DND-41 (cell line): ENCODE measurements around the gene RNU6-1.
A peak's percentile ranks its signal among the peaks of the same experiment; 100 is the strongest.

Experiments
- ATAC-seq: fragments of 200-7000 bp; cut with Tn5 transposase; 3 replicates; pipeline ENCODE4 v1.9.1; 2021; ENCODE audit warnings: low read depth; ENCODE audit not compliant: insufficient read depth
- DNase-seq: peaks from one replicate; pipeline ENCODE4 v3.0.0-alpha.2; 2020
- H2AFZ ChIP-seq: 2 replicates; pipeline ENCODE4 v1.6.0; 2012; ENCODE audit warnings: low read depth, low read length
- H3K27ac ChIP-seq: 2 replicates; pipeline ENCODE4 v1.5.1; 2012; ENCODE audit warnings: low read length, inconsistent platforms
- H3K27me3 ChIP-seq: fragments of 200-600 bp; sonication (generic); 2 replicates; pipeline ENCODE4 v1.6.0; 2012; ENCODE audit warnings: low read length, mild to moderate bottlenecking, inconsistent platforms; ENCODE audit not compliant: insufficient read depth, poor library complexity
- H3K36me3 ChIP-seq: 2 replicates; pipeline ENCODE4 v1.5.1; 2012; ENCODE audit warnings: low read length, inconsistent platforms; ENCODE audit not compliant: insufficient read depth
- H3K4me1 ChIP-seq: 2 replicates; pipeline ENCODE4 v1.5.1; 2012; ENCODE audit warnings: mild to moderate bottlenecking, low read length; ENCODE audit not compliant: insufficient read depth
- H3K4me2 ChIP-seq: 2 replicates; pipeline ENCODE4 v1.6.0; 2012; ENCODE audit warnings: mild to moderate bottlenecking, moderate library complexity, low read length, inconsistent platforms; ENCODE audit not compliant: insufficient read depth
- H3K4me3 ChIP-seq, 2 experiments: fragments of 200-600 bp in 1 of 2; shearing (Covaris generic) in 1 of 2; 2 replicates each; pipeline ENCODE4 v1.5.1; 2012 to 2016; ENCODE audit warnings: inconsistent platforms in 2 of 2, low read length in 2 of 2, mild to moderate bottlenecking in 2 of 2, low read depth in 1 of 2, moderate library complexity in 1 of 2
- H3K79me2 ChIP-seq: 2 replicates; pipeline ENCODE4 v1.6.0; 2012; ENCODE audit warnings: low read length, inconsistent platforms; ENCODE audit not compliant: insufficient read depth
- H3K9ac ChIP-seq: 2 replicates; pipeline ENCODE4 v1.6.0; 2012; ENCODE audit warnings: low read depth, mild to moderate bottlenecking, inconsistent platforms, low read length, moderate library complexity
- H3K9me3 ChIP-seq: 2 replicates; pipeline ENCODE4 v1.5.1; 2012; ENCODE audit warnings: low read length, moderate library complexity, mild to moderate bottlenecking, inconsistent platforms; ENCODE audit not compliant: insufficient read depth, severe bottlenecking
- H4K20me1 ChIP-seq: 2 replicates; pipeline ENCODE4 v1.6.0; 2012; ENCODE audit warnings: low read length; ENCODE audit not compliant: insufficient read depth
- EZH2 ChIP-seq: IDR thresholded peaks from 3 replicates; pipeline ENCODE4 v1.6.1; 2012; ENCODE audit warnings: borderline replicate concordance, low read depth, mild to moderate bottlenecking, moderate library complexity, low read length, inconsistent platforms; ENCODE audit not compliant: severe bottlenecking
- TF ChIP-seq, protein P1 (sequence below): IDR thresholded peaks from 2 replicates; pipeline ENCODE4 v1.5.1; 2012; ENCODE audit warnings: borderline replicate concordance, low read length, moderate library complexity, mild to moderate bottlenecking; ENCODE audit not compliant: poor library complexity, severe bottlenecking; ENCODE audit errors: extremely low read depth

Gene RNU6-1

DNA sequence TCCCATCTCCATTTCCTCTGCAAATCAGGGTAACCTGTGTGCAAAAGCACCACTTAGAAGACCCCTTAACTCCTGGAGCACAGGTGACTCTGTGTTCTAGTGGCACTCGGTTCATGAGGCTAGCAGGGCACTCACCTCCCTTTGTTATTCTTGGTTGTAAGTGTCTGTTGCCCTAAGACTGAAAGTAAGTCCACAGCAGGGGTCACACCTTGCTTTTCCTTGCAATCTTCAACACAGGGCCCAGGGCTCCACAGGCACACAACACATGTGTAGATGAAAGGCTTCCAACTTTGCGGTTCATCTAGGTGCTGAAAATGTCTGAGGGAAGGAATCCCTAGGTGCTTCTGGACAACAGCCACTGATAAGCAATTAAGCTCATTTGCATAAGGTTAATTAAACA lies 2.9 kb downstream of the RNU6-1 start:
- peaks cover 43% of the 10 kb centered on the region for H3K4me1 ChIP-seq
- TF ChIP-seq, protein P1, sequence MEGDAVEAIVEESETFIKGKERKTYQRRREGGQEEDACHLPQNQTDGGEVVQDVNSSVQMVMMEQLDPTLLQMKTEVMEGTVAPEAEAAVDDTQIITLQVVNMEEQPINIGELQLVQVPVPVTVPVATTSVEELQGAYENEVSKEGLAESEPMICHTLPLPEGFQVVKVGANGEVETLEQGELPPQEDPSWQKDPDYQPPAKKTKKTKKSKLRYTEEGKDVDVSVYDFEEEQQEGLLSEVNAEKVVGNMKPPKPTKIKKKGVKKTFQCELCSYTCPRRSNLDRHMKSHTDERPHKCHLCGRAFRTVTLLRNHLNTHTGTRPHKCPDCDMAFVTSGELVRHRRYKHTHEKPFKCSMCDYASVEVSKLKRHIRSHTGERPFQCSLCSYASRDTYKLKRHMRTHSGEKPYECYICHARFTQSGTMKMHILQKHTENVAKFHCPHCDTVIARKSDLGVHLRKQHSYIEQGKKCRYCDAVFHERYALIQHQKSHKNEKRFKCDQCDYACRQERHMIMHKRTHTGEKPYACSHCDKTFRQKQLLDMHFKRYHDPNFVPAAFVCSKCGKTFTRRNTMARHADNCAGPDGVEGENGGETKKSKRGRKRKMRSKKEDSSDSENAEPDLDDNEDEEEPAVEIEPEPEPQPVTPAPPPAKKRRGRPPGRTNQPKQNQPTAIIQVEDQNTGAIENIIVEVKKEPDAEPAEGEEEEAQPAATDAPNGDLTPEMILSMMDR: no peak
- TF ChIP-seq EZH2: no peak
- H3K4me2 ChIP-seq: no peak overlapping the region

DNA sequence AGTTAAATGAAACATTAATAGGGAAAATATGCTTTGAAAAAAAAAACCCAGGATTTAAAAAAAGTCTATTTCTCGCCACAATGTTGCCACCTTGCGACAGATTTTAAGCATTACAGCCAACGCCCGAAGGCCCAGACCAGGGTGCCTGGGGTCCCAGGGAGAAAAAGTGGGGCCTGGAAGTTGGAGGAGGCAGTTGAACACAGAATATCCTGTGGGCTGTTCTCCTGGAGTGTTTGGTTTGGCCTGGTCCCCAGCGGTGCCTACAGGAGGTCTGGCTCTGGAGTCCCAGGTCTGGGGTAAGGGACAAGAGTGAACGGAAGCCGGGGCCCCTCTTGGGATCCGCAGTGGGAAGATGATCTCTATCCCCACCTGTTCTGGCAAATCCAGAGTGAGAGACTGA lies 3.4 kb downstream of the RNU6-1 start:
- no peaks in the 10 kb centered on the region for H3K79me2 ChIP-seq
- no peak overlapping the region; the same call in 1 of the 2 replicates for H3K4me2 ChIP-seq
- no peaks in the 10 kb centered on the region for H3K27me3 ChIP-seq
- no peak for ATAC-seq
- no peaks in the 10 kb centered on the region for H3K36me3 ChIP-seq
- DNase-seq: peak; percentile 64
- TF ChIP-seq, protein P1: peak; percentile 84
- TF ChIP-seq EZH2: no peak
- peak overlapping the region; percentile 68 for H3K27ac ChIP-seq
- no peak overlapping the region for H3K4me3 ChIP-seq
- no peaks in the 10 kb centered on the region for H4K20me1 ChIP-seq
- peak overlapping the region; percentile 35; the same call in 1 of the 2 replicates for H3K9ac ChIP-seq
- peak overlapping the region; percentile 71; the same call in 1 of the 2 replicates for H2AFZ ChIP-seq
- peaks cover 39% of the 10 kb centered on the region for H3K4me1 ChIP-seq
- H3K9me3 ChIP-seq: no peaks in the 10 kb centered on the region

More for the DNA sequence above, 2.9 kb downstream of the RNU6-1 start:
- DNase-seq (no peak), ATAC-seq (no peak)
- H3K4me3 ChIP-seq: no peak overlapping the region
- H2AFZ ChIP-seq: peak overlapping the region; percentile 71
- no peaks in the 10 kb centered on the region for H3K79me2 ChIP-seq
- no peaks in the 10 kb centered on the region for H3K9me3 ChIP-seq
- H3K27ac ChIP-seq: peak overlapping the region; percentile 68
- no peaks in the 10 kb centered on the region for H4K20me1 ChIP-seq
- peak overlapping the region; percentile 35; the same call in 1 of the 2 replicates for H3K9ac ChIP-seq
- no peaks in the 10 kb centered on the region for H3K27me3 ChIP-seq
- H3K36me3 ChIP-seq: no peaks in the 10 kb centered on the region

DNA sequence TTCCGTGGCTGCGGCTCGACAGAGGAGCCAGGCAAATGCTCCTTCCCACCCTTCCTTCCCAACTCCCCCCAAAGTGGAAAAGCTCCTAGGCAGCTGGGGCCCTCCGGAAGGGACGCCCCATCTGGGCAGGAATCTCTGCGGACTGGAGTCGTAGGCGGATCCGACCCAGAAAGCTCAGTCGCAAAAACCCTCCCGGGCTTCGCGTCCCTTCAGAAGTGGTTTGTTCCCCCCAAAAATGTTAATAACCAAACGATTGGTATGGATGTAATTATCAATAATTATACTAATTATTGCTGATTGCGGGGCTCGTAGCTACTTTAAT lies 3.8 kb downstream of the RNU6-1 start:
- H3K9me3 ChIP-seq: no peaks in the 10 kb centered on the region
- DNase-seq (no peak), ATAC-seq (no peak)
- no peak overlapping the region for H3K4me3 ChIP-seq
- H4K20me1 ChIP-seq: no peaks in the 10 kb centered on the region
- H3K27me3 ChIP-seq: no peaks in the 10 kb centered on the region
- peak overlapping the region; percentile 74 for H3K27ac ChIP-seq
- H3K9ac ChIP-seq: peak overlapping the region; percentile 35
- no peak overlapping the region for H2AFZ ChIP-seq
- no peaks in the 10 kb centered on the region for H3K36me3 ChIP-seq
- H3K79me2 ChIP-seq: no peaks in the 10 kb centered on the region
- TF ChIP-seq, protein P1: no peak
- no peak for TF ChIP-seq EZH2
- peaks cover 35% of the 10 kb centered on the region for H3K4me1 ChIP-seq
- H3K4me2 ChIP-seq: no peak overlapping the region; the same call in 1 of the 2 replicates
